ENCODE results near the gene NDFIP1.

- no peak for TF ChIP-seq TCF7L2 (IDR thresholded peaks at IDR 0.05; ENCODE audit: low read depth, low read length)
- TF ChIP-seq, protein P1, sequence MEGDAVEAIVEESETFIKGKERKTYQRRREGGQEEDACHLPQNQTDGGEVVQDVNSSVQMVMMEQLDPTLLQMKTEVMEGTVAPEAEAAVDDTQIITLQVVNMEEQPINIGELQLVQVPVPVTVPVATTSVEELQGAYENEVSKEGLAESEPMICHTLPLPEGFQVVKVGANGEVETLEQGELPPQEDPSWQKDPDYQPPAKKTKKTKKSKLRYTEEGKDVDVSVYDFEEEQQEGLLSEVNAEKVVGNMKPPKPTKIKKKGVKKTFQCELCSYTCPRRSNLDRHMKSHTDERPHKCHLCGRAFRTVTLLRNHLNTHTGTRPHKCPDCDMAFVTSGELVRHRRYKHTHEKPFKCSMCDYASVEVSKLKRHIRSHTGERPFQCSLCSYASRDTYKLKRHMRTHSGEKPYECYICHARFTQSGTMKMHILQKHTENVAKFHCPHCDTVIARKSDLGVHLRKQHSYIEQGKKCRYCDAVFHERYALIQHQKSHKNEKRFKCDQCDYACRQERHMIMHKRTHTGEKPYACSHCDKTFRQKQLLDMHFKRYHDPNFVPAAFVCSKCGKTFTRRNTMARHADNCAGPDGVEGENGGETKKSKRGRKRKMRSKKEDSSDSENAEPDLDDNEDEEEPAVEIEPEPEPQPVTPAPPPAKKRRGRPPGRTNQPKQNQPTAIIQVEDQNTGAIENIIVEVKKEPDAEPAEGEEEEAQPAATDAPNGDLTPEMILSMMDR (IDR thresholded peaks at IDR 0.05), result no peak
These were observed 2.6 kb downstream of the NDFIP1 start for GRCh38 chr5:142110988-142111687.
